Measurements from ENCODE around the gene FAM229A. TPM values are rescaled to one million over a fixed set of nuclear protein-coding genes. Genes with fewer than 3 reads are reported as not detected.
"Not testable (repeated sequence)": the region's sequence is repeated elsewhere in the genome, so short reads cannot be mapped to it uniquely, and the experiment has no call there.

The FAM229A gene
- total RNA-seq, 1 donor from 2014 or later = 7.1 TPM

GRCh38 chr1:32400876-32401631, 38.8 kb upstream of the FAM229A start:
- Mint-ChIP-seq H3K4me3 (peak overlapping the region; percentile 60), H3K27me3 (ENCODE audit: low read depth) (no peaks in the 10 kb centered on the region), H3K27ac (ENCODE audit: unreplicated experiment) (no peak overlapping the region), H3K4me1 (peaks cover under 1% of the 10 kb centered on the region), H3K9me3 (no peaks in the 10 kb centered on the region), H3K36me3 (ENCODE audit: low read depth) (no peaks in the 10 kb centered on the region)
- DNase-seq (ENCODE audit: low read depth, low spot score) = peak; percentile 85
- peak; percentile 91 for TF ChIP-seq CTCF (conservative IDR thresholded peaks at IDR 0.05)

- peaks cover 8% of the 10 kb centered on the region for H3K4me1 Mint-ChIP-seq
- no peak overlapping the region for H3K27ac Mint-ChIP-seq (ENCODE audit: unreplicated experiment)
- no peaks in the 10 kb centered on the region for H3K36me3 Mint-ChIP-seq (ENCODE audit: low read depth)
- no peak for DNase-seq (ENCODE audit: low read depth, low spot score)
- no peaks in the 10 kb centered on the region for H3K27me3 Mint-ChIP-seq (ENCODE audit: low read depth)
- H3K9me3 Mint-ChIP-seq = no peaks in the 10 kb centered on the region
- TF ChIP-seq CTCF (conservative IDR thresholded peaks at IDR 0.05) = no peak
- H3K4me3 Mint-ChIP-seq = peak overlapping the region; percentile 3
Observed at GRCh38 chr1:32399843-32400242, 37.6 kb upstream of the FAM229A start.

- TF ChIP-seq CTCF (conservative IDR thresholded peaks at IDR 0.05) = no peak
- Mint-ChIP-seq H3K27me3 (ENCODE audit: low read depth) (no peaks in the 10 kb centered on the region), H3K36me3 (ENCODE audit: low read depth) (no peaks in the 10 kb centered on the region), H3K4me1 (peaks cover 21% of the 10 kb centered on the region), H3K4me3 (peak overlapping the region; percentile 68), H3K9me3 (no peaks in the 10 kb centered on the region), H3K27ac (ENCODE audit: unreplicated experiment) (no peak overlapping the region)
- DNase-seq (ENCODE audit: low read depth, low spot score) = no peak
Observed at GRCh38 chr1:32398401-32398800, 36.1 kb upstream of the FAM229A start.

- peaks cover 25% of the 10 kb centered on the region for H3K4me1 Mint-ChIP-seq
- not testable (repeated sequence) for H3K27ac Mint-ChIP-seq (ENCODE audit: unreplicated experiment); H3K27me3 Mint-ChIP-seq (ENCODE audit: low read depth); DNase-seq (ENCODE audit: low read depth, low spot score); H3K36me3 Mint-ChIP-seq (ENCODE audit: low read depth); H3K9me3 Mint-ChIP-seq; H3K4me3 Mint-ChIP-seq
Observed at GRCh38 chr1:32396524-32396923, 34.2 kb upstream of the FAM229A start.

GRCh38 chr1:32394890-32395432, 32.7 kb upstream of the FAM229A start:
- Mint-ChIP-seq H3K27ac (ENCODE audit: unreplicated experiment) (peak overlapping the region; percentile 100), H3K4me1 (peaks cover 25% of the 10 kb centered on the region), H3K27me3 (ENCODE audit: low read depth) (no peaks in the 10 kb centered on the region), H3K4me3 (peak overlapping the region; percentile 93), H3K36me3 (ENCODE audit: low read depth) (no peaks in the 10 kb centered on the region), H3K9me3 (no peaks in the 10 kb centered on the region)
- TF ChIP-seq CTCF (conservative IDR thresholded peaks at IDR 0.05) = no peak
- no peak for DNase-seq (ENCODE audit: low read depth, low spot score)
